ENCODE measurements around the gene RPS6KA3. TPM values are rescaled to one million over a fixed set of nuclear protein-coding genes. Genes with fewer than 3 reads are reported as not detected.
A peak's percentile ranks its signal among the peaks of the same experiment; 100 is the strongest.

The RPS6KA3 gene
- 38.3 TPM for total RNA-seq
- long read RNA-seq, transcript RPS6KA3-203 (21 exons, 2,820 nt), result major isoform, 6 of 11 reads
- long read RNA-seq, partial matches to known transcripts, result 1 of 11 reads
- long read RNA-seq, other reads (novel, unspliced or antisense), result 4 of 11 reads

DNA sequence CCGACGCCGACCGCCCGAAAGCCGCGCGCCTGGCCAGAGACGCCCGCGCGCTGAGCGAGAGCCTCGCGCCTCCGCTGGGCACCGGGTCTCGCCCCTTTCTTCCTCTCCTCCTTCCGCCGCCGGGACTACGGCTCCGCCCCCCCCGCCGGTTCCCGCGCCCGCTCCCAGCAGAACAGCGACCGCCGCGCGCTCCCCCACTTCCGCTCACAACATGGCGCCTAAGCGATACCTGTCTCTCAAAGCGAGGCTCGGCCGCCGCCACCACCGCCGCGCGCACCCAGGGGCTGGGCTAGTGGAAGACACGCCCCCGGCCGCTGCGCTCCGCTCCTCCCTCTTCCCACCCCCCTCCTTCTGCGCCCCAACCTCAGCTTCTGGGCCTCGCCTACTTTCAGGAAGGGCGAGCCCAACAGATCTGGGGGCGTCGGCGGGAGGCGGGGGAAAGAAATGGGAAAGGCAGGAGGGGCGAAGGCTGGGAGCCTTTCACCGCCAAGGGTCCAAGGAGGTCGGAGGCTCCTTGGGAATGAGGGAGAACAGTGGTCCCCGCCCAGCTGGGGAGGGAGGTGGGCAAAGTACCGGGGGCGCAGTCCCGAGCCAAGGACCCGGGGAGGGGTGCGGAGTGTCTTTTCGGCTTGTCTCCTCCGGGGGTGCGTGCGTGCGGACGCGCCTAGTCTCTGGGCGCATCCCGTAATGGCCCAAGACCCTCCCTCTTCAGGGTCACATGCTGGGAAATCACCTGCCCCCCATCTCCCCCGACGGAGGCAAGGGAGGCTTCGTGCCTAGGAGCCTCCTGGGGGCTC, at the start of gene RPS6KA3:
TSS of gene RPS6KA3 (minus strand) at position 100 of the 797 bp plus-strand sequence. CDS start 277 bp downstream, outside the sequence.
- peak; percentile 97 for DNase-seq (ENCODE audit: low spot score)

DNA sequence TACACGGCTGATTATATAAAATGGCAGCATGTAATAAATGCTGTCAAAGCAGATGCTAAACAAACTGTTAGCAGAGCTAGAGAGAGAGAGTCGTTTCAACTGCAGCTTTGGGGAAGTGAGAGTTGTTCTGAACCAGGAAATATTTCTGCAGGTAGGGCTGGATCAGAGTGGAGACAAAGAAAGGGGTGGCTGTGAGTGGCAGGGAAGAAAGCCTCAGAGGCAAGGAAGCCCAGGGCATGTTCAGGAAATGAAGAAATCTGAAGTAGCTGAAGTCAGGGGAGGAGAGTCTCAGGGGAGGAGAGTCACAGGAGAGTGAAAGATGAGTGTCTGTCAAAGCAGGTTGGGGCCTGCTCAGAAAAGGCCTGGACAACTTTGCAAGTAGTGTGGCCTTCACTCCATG, 48.4 kb upstream of the RPS6KA3 start:
- DNase-seq (ENCODE audit: low spot score), result no peak

- no peak for DNase-seq (ENCODE audit: low spot score)
Observed at GRCh38 chrX:20313899-20314298, 47.2 kb upstream of the RPS6KA3 start.

GRCh38 chrX:20312018-20312417, 45.3 kb upstream of the RPS6KA3 start:
- no peak for DNase-seq (ENCODE audit: low spot score)

GRCh38 chrX:20311505-20311904, 44.8 kb upstream of the RPS6KA3 start:
- DNase-seq (ENCODE audit: low spot score), result no peak

- no peak for DNase-seq (ENCODE audit: low spot score)
Observed at GRCh38 chrX:20309806-20310205, 43.1 kb upstream of the RPS6KA3 start.

GRCh38 chrX:20306668-20307067, 40.0 kb upstream of the RPS6KA3 start:
- no peak for DNase-seq (ENCODE audit: low spot score)

- DNase-seq (ENCODE audit: low spot score), result no peak
Observed at GRCh38 chrX:20300822-20301221, 34.1 kb upstream of the RPS6KA3 start.

- DNase-seq (ENCODE audit: low spot score), result no peak
Observed at GRCh38 chrX:20294957-20295356, 28.2 kb upstream of the RPS6KA3 start.

- DNase-seq (ENCODE audit: low spot score), result no peak
Observed at GRCh38 chrX:20294284-20294683, 27.6 kb upstream of the RPS6KA3 start.

- no peak for DNase-seq (ENCODE audit: low spot score)
Observed at GRCh38 chrX:20285511-20285910, 18.8 kb upstream of the RPS6KA3 start.

- DNase-seq (ENCODE audit: low spot score), result no peak
Observed at GRCh38 chrX:20284992-20285391, 18.3 kb upstream of the RPS6KA3 start.

GRCh38 chrX:20284444-20284843, 17.7 kb upstream of the RPS6KA3 start:
- DNase-seq (ENCODE audit: low spot score), result no peak

DNA sequence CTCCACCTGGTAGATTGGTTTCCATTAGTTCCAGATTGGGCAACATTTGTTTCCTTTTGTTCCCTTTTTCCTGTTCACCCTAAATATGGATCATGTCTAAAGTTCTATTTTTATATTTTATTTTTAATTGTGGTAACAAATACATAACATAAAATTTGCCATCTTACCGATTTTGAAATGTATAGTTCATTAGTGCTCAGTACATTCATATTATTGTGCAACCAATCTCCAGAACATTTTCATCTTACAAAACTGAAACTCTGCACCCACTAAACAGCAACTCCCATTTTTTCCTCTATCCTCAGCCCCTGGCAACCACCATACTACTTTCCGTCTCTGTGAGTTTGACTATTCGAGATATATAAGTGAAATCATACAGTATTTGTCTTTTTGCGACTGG, 14.2 kb upstream of the RPS6KA3 start:
- DNase-seq (ENCODE audit: low spot score), result no peak

DNA sequence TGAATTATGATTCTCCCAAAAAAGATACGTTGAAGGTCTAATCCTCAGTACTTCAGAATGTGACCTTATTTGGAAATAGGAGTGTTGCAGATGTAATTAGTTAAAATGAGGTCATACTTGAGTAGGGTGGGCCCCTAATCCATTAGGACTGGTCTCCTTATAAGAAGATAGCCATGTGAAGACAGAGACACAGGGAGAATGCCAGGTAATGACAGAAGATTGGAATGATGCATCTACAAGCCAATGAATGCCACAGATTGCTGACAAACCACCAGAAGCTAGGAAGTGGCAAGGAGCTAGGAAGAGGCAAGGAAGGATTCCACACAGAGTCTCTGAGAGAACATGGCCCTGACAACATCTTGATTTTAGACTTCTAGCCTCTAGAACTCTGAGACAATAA, 7.4 kb upstream of the RPS6KA3 start:
- no peak for DNase-seq (ENCODE audit: low spot score)

DNA sequence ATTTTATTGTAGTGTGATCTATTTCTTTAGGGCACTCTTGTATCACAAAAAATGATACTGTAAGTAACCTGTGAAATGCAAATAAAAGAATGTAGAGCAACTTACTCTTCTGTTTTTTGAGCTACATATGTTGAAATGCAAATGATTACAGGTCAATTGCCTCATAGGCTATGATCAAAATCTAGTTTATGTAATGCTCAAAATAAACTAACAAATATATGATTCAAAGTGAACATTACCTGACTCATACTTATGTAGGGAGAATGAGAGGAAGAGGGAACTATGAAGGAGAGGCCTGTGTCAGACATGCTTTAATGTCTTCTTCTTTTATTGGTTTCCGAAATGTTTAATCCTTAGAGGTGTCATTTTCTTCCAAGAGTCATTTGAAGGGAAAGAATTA, 5.0 kb upstream of the RPS6KA3 start:
- no peak for DNase-seq (ENCODE audit: low spot score)

GRCh38 chrX:20271186-20271585, 4.5 kb upstream of the RPS6KA3 start:
- DNase-seq (ENCODE audit: low spot score), result no peak

- no peak for DNase-seq (ENCODE audit: low spot score)
Observed at GRCh38 chrX:20270562-20270890, 3.8 kb upstream of the RPS6KA3 start.

- DNase-seq (ENCODE audit: low spot score), result no peak
Observed at GRCh38 chrX:20269848-20270561, 3.3 kb upstream of the RPS6KA3 start.

DNA sequence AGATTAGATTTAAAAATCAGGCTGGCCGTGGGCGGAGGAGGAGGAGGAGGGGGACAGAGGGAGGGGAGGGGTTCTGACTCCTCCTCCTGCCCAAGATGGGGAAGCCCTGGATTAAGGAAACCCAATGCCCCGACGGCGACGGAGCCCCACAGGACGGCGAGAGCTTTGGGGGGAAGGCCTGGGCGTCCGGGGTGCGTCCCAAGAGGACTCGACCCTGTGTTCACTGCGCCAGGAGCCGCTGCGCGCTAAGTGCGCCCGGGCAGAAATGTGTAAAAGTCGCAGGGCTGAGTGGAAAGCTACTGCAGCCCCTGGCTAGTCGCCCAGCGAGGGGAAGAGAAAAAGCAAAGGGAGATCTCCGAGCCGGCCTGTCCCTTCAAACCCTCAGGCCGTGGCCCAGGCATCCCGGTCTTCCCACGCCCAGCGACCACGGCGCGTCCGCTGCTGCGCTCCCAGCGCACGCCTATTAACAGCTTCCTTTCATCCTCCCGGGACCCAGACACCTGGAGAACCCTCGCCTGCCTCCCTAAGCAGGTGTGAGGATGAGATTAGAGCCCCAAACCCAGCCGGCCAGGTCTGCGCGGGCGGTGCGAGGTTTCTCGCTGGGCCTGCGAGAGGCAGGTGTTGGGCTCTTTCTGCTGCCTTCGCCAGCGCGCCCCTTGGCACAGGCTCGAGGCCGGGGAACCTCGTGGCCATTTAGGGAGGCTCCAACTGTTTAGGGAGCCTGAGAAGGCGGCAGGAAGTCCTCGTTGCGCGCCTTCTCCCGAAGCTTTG, 1.4 kb upstream of the RPS6KA3 start:
- DNase-seq (ENCODE audit: low spot score), result no peak

GRCh38 chrX:20267607-20267930, 860 bp upstream of the RPS6KA3 start:
- DNase-seq (ENCODE audit: low spot score), result no peak
